Measurements from ENCODE around the gene XRCC4. TPM values are rescaled to one million over a fixed set of nuclear protein-coding genes. Genes with fewer than 3 reads are reported as not detected.
A peak's percentile ranks its signal among the peaks of the same experiment; 100 is the strongest.

The XRCC4 gene
- total and polyA plus RNA-seq, 12 donors = 2.4 to 15.8 (median 6.3) TPM

GRCh38 chr5:83306572-83307241 is 229.4 kb downstream of the XRCC4 start:
- no peak overlapping the region for H3K4me3 ChIP-seq
- H3K4me1 ChIP-seq (replicated peaks in 1 of 2) = no peaks in the 10 kb centered on the region
- WGBS, 4 donors = 43 to 58% (median 44%) methylated on average over 3 of the region's 3 CpGs
- DNase-seq = peak; percentile 19 to 65 (median 50)
- H3K27me3 ChIP-seq = no peaks in the 10 kb centered on the region
- H3K9me3 ChIP-seq (replicated peaks in 1 of 3) = no peaks in the 10 kb centered on the region
- TF ChIP-seq, protein P1, sequence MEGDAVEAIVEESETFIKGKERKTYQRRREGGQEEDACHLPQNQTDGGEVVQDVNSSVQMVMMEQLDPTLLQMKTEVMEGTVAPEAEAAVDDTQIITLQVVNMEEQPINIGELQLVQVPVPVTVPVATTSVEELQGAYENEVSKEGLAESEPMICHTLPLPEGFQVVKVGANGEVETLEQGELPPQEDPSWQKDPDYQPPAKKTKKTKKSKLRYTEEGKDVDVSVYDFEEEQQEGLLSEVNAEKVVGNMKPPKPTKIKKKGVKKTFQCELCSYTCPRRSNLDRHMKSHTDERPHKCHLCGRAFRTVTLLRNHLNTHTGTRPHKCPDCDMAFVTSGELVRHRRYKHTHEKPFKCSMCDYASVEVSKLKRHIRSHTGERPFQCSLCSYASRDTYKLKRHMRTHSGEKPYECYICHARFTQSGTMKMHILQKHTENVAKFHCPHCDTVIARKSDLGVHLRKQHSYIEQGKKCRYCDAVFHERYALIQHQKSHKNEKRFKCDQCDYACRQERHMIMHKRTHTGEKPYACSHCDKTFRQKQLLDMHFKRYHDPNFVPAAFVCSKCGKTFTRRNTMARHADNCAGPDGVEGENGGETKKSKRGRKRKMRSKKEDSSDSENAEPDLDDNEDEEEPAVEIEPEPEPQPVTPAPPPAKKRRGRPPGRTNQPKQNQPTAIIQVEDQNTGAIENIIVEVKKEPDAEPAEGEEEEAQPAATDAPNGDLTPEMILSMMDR (IDR thresholded peaks at IDR 0.05) = no peak
- peak in 1 of 2 donors; percentile 8 for TF ChIP-seq POLR2A (IDR thresholded peaks at IDR 0.05)
- H3K27ac ChIP-seq = peak overlapping the region in 1 of 5 donors; percentile 51
- intact Hi-C loops (cut with DNase I) = no loop called here
- no peaks in the 10 kb centered on the region for H3K36me3 ChIP-seq (replicated peaks in 1 of 2)

DNA sequence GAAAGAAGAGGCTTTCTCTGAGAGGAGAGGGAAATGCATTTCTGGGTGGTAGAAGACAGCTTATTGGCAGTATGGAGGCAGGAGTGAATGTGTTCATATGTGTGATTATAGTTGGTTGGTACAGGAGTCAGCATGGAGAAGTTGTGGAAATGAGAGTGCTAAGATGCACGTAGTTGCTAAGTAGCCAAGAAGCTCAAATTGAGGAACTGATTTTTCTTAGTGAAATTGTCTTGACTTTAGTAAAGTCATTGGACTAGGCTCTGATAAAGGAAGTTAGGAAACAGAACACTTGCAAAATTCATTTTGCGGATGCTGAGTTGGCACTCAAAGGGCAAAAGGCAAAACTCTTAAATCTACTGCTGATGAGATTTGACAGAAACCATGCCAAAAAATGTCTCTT is 235.3 kb downstream of the XRCC4 start:
- H3K27ac ChIP-seq = no peak overlapping the region
- TF ChIP-seq, protein P1 (IDR thresholded peaks at IDR 0.05) = no peak
- no peak for TF ChIP-seq POLR2A (IDR thresholded peaks at IDR 0.05)
- no peak overlapping the region for H3K4me3 ChIP-seq
- intact Hi-C loops (cut with DNase I) = no loop called here
- peak in 1 of 7 donors; percentile 7 for DNase-seq
- no peaks in the 10 kb centered on the region for H3K27me3 ChIP-seq
- WGBS, 4 donors = 70 to 86% (median 76%) methylated on average over 2 of the region's 2 CpGs
- H3K36me3 ChIP-seq (replicated peaks in 1 of 2) = no peaks in the 10 kb centered on the region
- no peaks in the 10 kb centered on the region for H3K9me3 ChIP-seq (replicated peaks in 1 of 3)
- H3K4me1 ChIP-seq (replicated peaks in 1 of 2) = no peaks in the 10 kb centered on the region

- intact Hi-C loops (cut with DNase I) = no loop called here
- Histone ChIP-seq H3K27me3 (no peaks in the 10 kb centered on the region), H3K27ac (peak overlapping the region in 1 of 5 donors; percentile 37), H3K4me3 (no peak overlapping the region), H3K4me1 (replicated peaks in 1 of 2) (no peaks in the 10 kb centered on the region), H3K9me3 (replicated peaks in 1 of 3) (no peaks in the 10 kb centered on the region), H3K36me3 (replicated peaks in 1 of 2) (no peaks in the 10 kb centered on the region)
- DNase-seq = no peak
- TF ChIP-seq POLR2A (IDR thresholded peaks at IDR 0.05) = no peak
- TF ChIP-seq, protein P1 (IDR thresholded peaks at IDR 0.05) = no peak
- 77 to 83% (median 80%) methylated on average over 2 of the region's 2 CpGs for WGBS, 4 donors
Observed at GRCh38 chr5:83313436-83313835, 236.1 kb downstream of the XRCC4 start.

DNA sequence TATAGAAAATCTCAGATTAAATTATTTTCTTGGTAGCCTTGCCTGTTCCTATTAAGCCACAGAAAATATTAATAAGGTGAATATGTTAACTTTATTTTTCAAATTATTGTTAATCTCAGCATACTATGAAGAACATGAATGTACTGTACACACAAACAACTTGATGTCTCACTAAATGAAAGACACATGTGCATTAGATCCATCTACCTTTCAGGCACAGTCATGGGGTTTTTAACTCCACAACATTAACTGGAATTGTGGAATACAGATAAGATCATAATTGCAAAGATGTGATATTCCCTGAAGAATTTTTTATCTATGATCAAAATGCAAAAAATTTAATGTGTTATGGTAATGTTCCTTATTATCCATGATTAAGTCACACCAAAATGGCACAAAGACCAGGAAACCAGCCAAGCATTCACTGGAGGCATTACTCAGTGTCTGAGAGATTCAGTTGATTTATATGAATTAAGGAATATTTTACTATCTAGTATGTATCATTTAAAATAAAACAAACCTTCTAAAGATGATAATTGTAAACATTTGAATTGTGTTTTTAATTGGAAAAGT is 244.2 kb downstream of the XRCC4 start:
- TF ChIP-seq, protein P1 (IDR thresholded peaks at IDR 0.05) = no peak
- TF ChIP-seq POLR2A (IDR thresholded peaks at IDR 0.05) = no peak
- Histone ChIP-seq H3K4me3 (no peak overlapping the region), H3K9me3 (replicated peaks in 1 of 3) (no peaks in the 10 kb centered on the region), H3K4me1 (replicated peaks in 1 of 2) (no peaks in the 10 kb centered on the region), H3K27ac (no peak overlapping the region), H3K36me3 (replicated peaks in 1 of 2) (no peaks in the 10 kb centered on the region), H3K27me3 (no peaks in the 10 kb centered on the region)
- no peak for DNase-seq
- intact Hi-C loops (cut with DNase I) = no loop called here

All from adrenal gland (tissue), 12 donors.